NCI-H82 (cell line): ENCODE measurements around the gene CR1L.
"Not testable (repeated sequence)": the region's sequence is repeated elsewhere in the genome, so short reads cannot be mapped to it uniquely, and the experiment has no call there.

Source experiments
- DNase-seq: peaks from one replicate; lab custom pipeline; 2025; lab: John Stamatoyannopoulos, UW

CR1L gene

DNA sequence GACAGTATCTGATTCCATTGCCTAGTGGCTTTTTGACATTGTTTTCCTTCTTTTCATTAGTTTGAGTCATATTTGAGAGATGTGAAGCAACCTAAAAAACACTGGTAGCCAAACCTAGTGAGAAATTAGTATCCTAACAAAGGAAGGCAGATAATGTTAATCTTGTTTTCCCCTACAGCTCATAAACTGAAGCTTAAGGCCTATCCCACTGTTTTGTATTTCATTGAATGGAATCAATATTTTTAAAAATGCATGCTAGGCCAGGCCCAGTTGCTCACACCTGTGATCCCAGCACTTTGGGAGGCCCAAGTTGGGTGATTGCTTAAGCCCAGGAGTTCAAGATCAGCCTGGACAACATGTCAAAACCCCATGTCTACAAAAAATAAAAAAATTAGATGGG lies 1.2 kb downstream of the CR1L start:
- no peak for DNase-seq

DNA sequence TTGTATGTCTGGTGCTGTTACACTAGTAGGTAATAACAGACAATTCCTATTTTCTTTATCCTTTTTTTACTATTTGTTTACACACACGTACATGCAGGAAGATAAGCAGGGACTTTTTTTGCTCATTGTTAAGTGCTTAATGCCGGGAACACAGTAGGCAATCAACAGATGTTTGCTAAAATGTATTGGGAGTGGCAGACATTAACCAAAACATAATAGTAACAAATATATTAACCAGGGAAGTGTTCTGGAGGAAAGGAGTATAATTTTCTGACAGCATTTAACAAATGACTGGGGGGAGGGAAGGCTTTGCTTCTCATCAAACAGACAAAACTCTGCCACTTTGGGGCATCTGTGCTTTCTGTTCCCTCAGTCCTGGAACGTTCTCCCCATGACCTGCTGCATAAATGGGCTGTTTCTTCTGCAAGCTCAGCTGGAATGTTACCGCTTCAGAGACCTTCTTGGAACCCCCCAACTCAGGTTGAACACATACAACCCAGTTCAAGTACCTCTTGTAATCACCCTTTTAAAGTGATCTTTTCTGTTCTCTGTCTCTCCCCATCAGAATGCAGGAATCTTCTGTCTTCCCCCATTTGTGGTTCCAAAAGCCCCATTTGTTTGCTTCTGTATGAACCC lies 2.1 kb downstream of the CR1L start:
- no peak for DNase-seq

DNA sequence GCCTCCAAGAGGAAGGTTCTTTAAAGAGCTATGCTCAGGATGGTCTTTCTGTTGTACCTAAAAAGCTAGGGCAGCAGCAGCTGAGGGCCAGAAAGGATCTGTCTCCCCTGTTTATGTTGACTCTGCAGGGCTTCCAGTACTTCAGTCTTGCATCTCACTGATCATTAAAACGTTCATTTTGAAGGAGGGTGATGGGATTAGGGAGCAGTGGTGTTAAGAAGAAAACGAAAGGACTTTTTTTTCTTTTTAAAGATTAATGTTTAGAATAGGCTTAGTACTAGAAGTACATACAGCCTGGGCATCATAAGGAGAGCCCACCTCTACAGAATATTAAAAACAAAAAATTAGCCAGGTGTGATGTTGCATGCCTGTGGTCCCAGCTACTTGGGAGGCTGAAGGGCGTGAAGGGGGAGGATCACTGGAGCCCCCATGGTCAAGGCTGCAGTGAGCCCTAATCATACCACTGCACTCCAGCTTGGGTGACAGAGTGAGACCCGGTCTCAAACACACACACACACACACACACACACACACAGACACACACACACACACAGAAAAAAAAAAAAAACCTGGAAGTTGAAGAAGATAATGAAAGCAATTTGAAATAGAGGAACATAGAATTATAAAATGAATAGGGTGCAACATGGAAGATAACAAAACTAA lies 2.9 kb downstream of the CR1L start:
- no peak for DNase-seq

GRCh38 chr1:207648334-207649209 lies 3.6 kb downstream of the CR1L start:
- no peak for DNase-seq

GRCh38 chr1:207649210-207649753 lies 4.3 kb downstream of the CR1L start:
- DNase-seq = no peak

- no peak for DNase-seq
Measured at GRCh38 chr1:207649865-207650580, 5.1 kb downstream of the CR1L start.

GRCh38 chr1:207651583-207651982 lies 6.7 kb downstream of the CR1L start:
- no peak for DNase-seq

DNA sequence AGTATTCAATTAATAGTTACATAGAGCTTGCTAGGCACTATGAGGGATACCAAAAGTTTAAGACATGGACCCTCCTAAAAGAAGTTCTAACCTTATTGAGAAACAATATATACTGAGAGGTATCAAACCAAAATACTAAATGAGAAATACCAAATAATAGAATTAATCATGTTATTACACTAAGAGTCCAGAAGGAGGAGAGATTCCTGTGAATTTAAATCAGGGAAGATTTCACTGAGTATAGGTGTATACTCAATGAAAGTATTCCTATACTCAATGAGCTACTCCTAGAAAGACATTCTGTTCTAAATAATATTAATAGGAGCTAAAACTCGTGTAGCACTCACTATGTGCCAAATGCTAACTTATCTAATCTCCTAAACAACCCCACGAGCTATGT lies 9.4 kb downstream of the CR1L start:
- DNase-seq = no peak

- no peak for DNase-seq
Measured at GRCh38 chr1:207658408-207658807, 13.5 kb downstream of the CR1L start.

GRCh38 chr1:207658904-207659485 lies 14.1 kb downstream of the CR1L start:
- no peak for DNase-seq

GRCh38 chr1:207659545-207660153 lies 14.7 kb downstream of the CR1L start:
- DNase-seq = no peak

- DNase-seq = not testable (repeated sequence)
Measured at GRCh38 chr1:207661420-207661819, 16.5 kb downstream of the CR1L start.

DNA sequence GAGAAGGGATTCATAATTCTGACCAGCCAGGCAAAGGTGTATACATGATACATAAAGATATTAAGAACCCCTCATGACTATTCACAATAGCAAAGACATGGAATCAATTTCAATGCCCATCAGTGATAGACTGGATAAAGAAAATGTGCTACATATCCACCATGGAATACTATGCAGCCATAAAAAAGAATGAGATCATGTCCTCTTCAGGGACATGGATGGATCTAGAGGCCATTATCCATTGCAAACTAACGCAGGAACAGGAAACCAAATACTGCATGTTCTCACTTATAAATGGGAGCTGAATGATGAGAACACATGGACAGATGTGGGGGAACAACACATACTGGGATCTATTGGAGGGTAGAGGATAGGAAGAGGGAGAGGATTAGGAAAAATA lies 21.4 kb downstream of the CR1L start:
- DNase-seq = no peak

- DNase-seq = no peak
Measured at GRCh38 chr1:207669528-207670009, 24.6 kb downstream of the CR1L start.

- peak; percentile 22 for DNase-seq
Measured at GRCh38 chr1:207670192-207670591, 25.3 kb downstream of the CR1L start.

- no peak for DNase-seq
Measured at GRCh38 chr1:207670997-207671396, 26.1 kb downstream of the CR1L start.

GRCh38 chr1:207672522-207673130 lies 27.7 kb downstream of the CR1L start:
- peak; percentile 77 for DNase-seq

DNA sequence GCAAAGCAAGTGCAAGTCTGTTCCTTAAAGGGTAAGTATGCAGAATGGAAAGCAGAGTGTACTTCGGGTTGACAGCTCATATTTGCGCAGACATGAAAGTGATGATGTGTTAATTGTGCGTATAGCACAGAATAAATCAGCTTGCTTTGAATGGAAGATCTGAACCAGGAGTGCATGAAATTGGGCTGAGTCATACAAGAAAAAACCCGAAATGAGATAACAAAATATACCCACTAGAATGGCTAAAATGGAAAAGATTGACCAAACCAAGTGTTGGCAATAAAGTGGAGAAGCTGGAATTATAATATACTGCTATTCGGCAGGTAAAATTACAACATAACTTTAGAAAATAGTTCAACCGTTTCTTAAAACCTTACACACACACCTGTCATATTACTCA lies 28.5 kb downstream of the CR1L start:
- DNase-seq = no peak

GRCh38 chr1:207676153-207676552 lies 31.2 kb downstream of the CR1L start:
- no peak for DNase-seq

- DNase-seq = not testable (repeated sequence)
Measured at GRCh38 chr1:207680590-207681388, 35.9 kb downstream of the CR1L start.
